Motor neuron (in vitro differentiated cells): Measurements from ENCODE around the gene ZFAND6. TPM values are rescaled to one million over a fixed set of nuclear protein-coding genes. Genes with fewer than 3 reads are reported as not detected.

Experiments used
- ATAC-seq, 8 experiments: fragments of 200-7000 bp; cut with Tn5 transposase; replicated peaks in 6 of 8; 2 replicates each; pipeline ENCODE4 v1.8.0; 2021; ENCODE audit warnings: mild to moderate bottlenecking in 8 of 8, moderate library complexity in 8 of 8
- H3K27ac ChIP-seq, 2 donors: fragments of 250-450 bp; sonication (Bioruptor Pico); 2 replicates each; pipeline ENCODE4 v1.9.0; 2021; ENCODE audit warnings: antibody characterized with exemption in 2 of 2, mild to moderate bottlenecking in 2 of 2, moderate library complexity in 1 of 2
- H3K4me1 ChIP-seq, 2 donors: fragments of 250-450 bp; sonication (Bioruptor Pico); replicated peaks in 1 of 2; 2 replicates each; pipeline ENCODE4 v1.6.1; 2021; ENCODE audit warnings: antibody characterized with exemption in 2 of 2, mild to moderate bottlenecking in 2 of 2, moderate library complexity in 1 of 2
- H3K4me3 ChIP-seq, 5 donors: fragments of 250-450 bp; sonication (Bioruptor Pico); 2 replicates each; pipeline ENCODE4 v1.9.0; 2021; ENCODE audit warnings: antibody characterized with exemption in 5 of 5, mild to moderate bottlenecking in 5 of 5, moderate library complexity in 4 of 5
- WGBS, 10 experiments: fragments of 450-650 bp; shearing (Covaris generic); methylation state at CpG; one replicate each; pipeline ENCODE4 v1.0.0; 2022; 5-methylcytosine and 5-hydroxymethylcytosine counted together
- in situ Hi-C, 9 experiments: fragments of 400-800 bp; cut with MboI; loops; one replicate each; pipeline ENCODE4 v1.15.0; 2021; ENCODE audit warnings: low sequenced_read_pairs in 9 of 9, low pct_unique_long_range_greater_than_20kb in 2 of 9; ENCODE audit not compliant: unreplicated experiment in 9 of 9
- total RNA-seq, 8 experiments: library from RNA; unstranded; fragments of 300-600 nt; gene quantifications; 2 replicates each; pipeline versions ENCODE4 v1.2.3 to v1.2.4, GENCODE V29; 2022

The ZFAND6 gene
- total RNA-seq, 8 experiments from 2014 or later, result 92.4 to 235 (median 127) TPM

- H3K27ac ChIP-seq, result peak overlapping the region; percentile 34 to 72
- 0 to 10% (median 0%) methylated on average over 1 to 6 of the region's 72 CpGs; no CpG with 5 or more reads in 5 of the 10 experiments for WGBS, 10 experiments
- H3K4me3 ChIP-seq, result peak overlapping the region; percentile 70 to 88 (median 84)
- peak; percentile 61 to 82 (median 74) for ATAC-seq
- in situ Hi-C loops, result no loop called here
- peaks cover 0 to 10% of the 10 kb centered on the region in 2 donors for H3K4me1 ChIP-seq
Observed at GRCh38 chr15:80059786-80060355, 395 bp downstream of the ZFAND6 start.

GRCh38 chr15:80060356-80061006 lies 1.0 kb downstream of the ZFAND6 start:
- in situ Hi-C loops, result no loop called here
- Histone ChIP-seq H3K27ac (no peak overlapping the region), H3K4me3 (peak overlapping the region; percentile 70 to 88 (median 84)), H3K4me1 (peaks cover 0 to 10% of the 10 kb centered on the region in 2 donors)
- ATAC-seq, result no peak
- WGBS, 10 experiments, result 0 to 10% (median 0%) methylated on average over 5 to 26 of the region's 26 CpGs; no CpG with 5 or more reads in 1 of the 10 experiments

GRCh38 chr15:80061582-80061981 lies 2.1 kb downstream of the ZFAND6 start:
- H3K4me3 ChIP-seq, result peak overlapping the region in 1 of 5 donors; percentile 70
- H3K4me1 ChIP-seq, result peaks cover 0 to 10% of the 10 kb centered on the region in 2 donors
- 2 to 85% (median 52%) methylated on average over 1 to 5 of the region's 5 CpGs for WGBS, 10 experiments
- in situ Hi-C loops, result no loop called here
- ATAC-seq, result no peak
- no peak overlapping the region for H3K27ac ChIP-seq

- Histone ChIP-seq H3K4me1 (peaks cover 10 to 17% of the 10 kb centered on the region in 2 donors), H3K27ac (no peak overlapping the region), H3K4me3 (no peak overlapping the region)
- in situ Hi-C loops, result no loop called here
- ATAC-seq, result peak in 1 of 8 experiments; percentile 23
Observed at GRCh38 chr15:80066912-80067311, 7.4 kb downstream of the ZFAND6 start.

- in situ Hi-C loops, result no loop called here
- 0 to 100% (median 81%) methylated on average over 2 to 10 of the region's 11 CpGs; no CpG with 5 or more reads in 1 of the 10 experiments for WGBS, 10 experiments
Observed at GRCh38 chr15:80068578-80068977, 9.1 kb downstream of the ZFAND6 start.

GRCh38 chr15:80070840-80071239 lies 11.4 kb downstream of the ZFAND6 start:
- in situ Hi-C loops, result no loop called here
- Histone ChIP-seq H3K4me1 (peaks cover 22 to 31% of the 10 kb centered on the region in 2 donors), H3K27ac (peak overlapping the region in 1 of 2 donors; percentile 19), H3K4me3 (no peak overlapping the region)
- ATAC-seq, result peak in 6 of 8 experiments; percentile 15 to 58 (median 32)

More at GRCh38 chr15:80068578-80068977, 9.1 kb downstream of the ZFAND6 start:
- no peak overlapping the region for H3K27ac ChIP-seq
- peak in 3 of 8 experiments; percentile 33 to 76 (median 63) for ATAC-seq
- H3K4me1 ChIP-seq, result peaks cover 12 to 17% of the 10 kb centered on the region in 2 donors
- H3K4me3 ChIP-seq, result no peak overlapping the region

- H3K4me1 ChIP-seq, result peaks cover 29 to 39% of the 10 kb centered on the region in 2 donors
- no peak for ATAC-seq
Observed at GRCh38 chr15:80071652-80072051, 12.2 kb downstream of the ZFAND6 start.

GRCh38 chr15:80072285-80072994 lies 13.0 kb downstream of the ZFAND6 start:
- Histone ChIP-seq H3K4me1 (peaks cover 31 to 39% of the 10 kb centered on the region in 2 donors), H3K27ac (no peak overlapping the region), H3K4me3 (peak overlapping the region; percentile 37 to 52 (median 42))
- ATAC-seq, result peak; percentile 83 to 100 (median 99)
- 0% methylated on average over 1 of the region's 1 CpG; no CpG with 5 or more reads in 3 of the 10 experiments for WGBS, 10 experiments
- in situ Hi-C loops, result no loop called here

More at GRCh38 chr15:80071652-80072051, 12.2 kb downstream of the ZFAND6 start:
- Histone ChIP-seq H3K4me3 (peak overlapping the region in 1 of 5 donors; percentile 17), H3K27ac (no peak overlapping the region)
- in situ Hi-C loops, result no loop called here

- Histone ChIP-seq H3K27ac (no peak overlapping the region), H3K4me1 (peaks cover 31 to 39% of the 10 kb centered on the region in 2 donors), H3K4me3 (peak overlapping the region; percentile 37 to 52 (median 42))
- 6 to 100% (median 54%) methylated on average over 1 to 3 of the region's 3 CpGs for WGBS, 10 experiments
- ATAC-seq, result no peak
- in situ Hi-C loops, result no loop called here
Observed at GRCh38 chr15:80073197-80073596, 13.7 kb downstream of the ZFAND6 start.

- in situ Hi-C loops, result no loop called here
- no peak overlapping the region for H3K4me3 ChIP-seq
- H3K27ac ChIP-seq, result no peak overlapping the region
- H3K4me1 ChIP-seq, result peaks cover 16 to 29% of the 10 kb centered on the region in 2 donors
- ATAC-seq, result peak in 3 of 8 experiments; percentile 20 to 52 (median 21)
- WGBS, 10 experiments, result 13 to 88% (median 29%) methylated on average over 3 to 8 of the region's 8 CpGs
Observed at GRCh38 chr15:80076321-80077318, 17.1 kb downstream of the ZFAND6 start.

- Histone ChIP-seq H3K4me1 (peaks cover 3% of the 10 kb centered on the region in 2 donors), H3K27ac (no peak overlapping the region), H3K4me3 (no peak overlapping the region)
- ATAC-seq, result no peak
- in situ Hi-C loops, result no loop called here
- WGBS, 10 experiments, result 80 to 100% (median 95%) methylated on average over 1 to 2 of the region's 2 CpGs; no CpG with 5 or more reads in 2 of the 10 experiments
Observed at GRCh38 chr15:80081390-80081789, 21.9 kb downstream of the ZFAND6 start.

- 0 to 80% (median 57%) methylated on average over 1 to 5 of the region's 5 CpGs for WGBS, 10 experiments
- peak in 2 of 8 experiments; percentile 72 to 74 for ATAC-seq
- no peak overlapping the region for H3K27ac ChIP-seq
- in situ Hi-C loops, result no loop called here
- H3K4me3 ChIP-seq, result no peak overlapping the region
- no peaks in the 10 kb centered on the region for H3K4me1 ChIP-seq
Observed at GRCh38 chr15:80087104-80087503, 27.6 kb downstream of the ZFAND6 start.
